ENCODE measurements around the gene EYS. TPM values are rescaled to one million over a fixed set of nuclear protein-coding genes. Genes with fewer than 3 reads are reported as not detected.
"Not testable (repeated sequence)": the region's sequence is repeated elsewhere in the genome, so short reads cannot be mapped to it uniquely, and the experiment has no call there.

Gene EYS
- total RNA-seq, 1 experiment from 2014 or later: not detected

GRCh38 chr6:64010666-64011065, 1696.4 kb downstream of the EYS start:
- DNase-seq: no peak
- no peaks in the 10 kb centered on the region for H3K36me3 ChIP-seq
- no peaks in the 10 kb centered on the region for H3K9me3 ChIP-seq (replicated peaks)
- no peak overlapping the region for H3K27ac ChIP-seq
- no peaks in the 10 kb centered on the region for H3K27me3 ChIP-seq
- H3K4me1 ChIP-seq: no peaks in the 10 kb centered on the region
- H3K4me3 ChIP-seq: no peak overlapping the region

GRCh38 chr6:64010010-64010409, 1697.0 kb downstream of the EYS start:
- no peak overlapping the region for H3K4me3 ChIP-seq
- H3K27ac ChIP-seq: no peak overlapping the region
- H3K9me3 ChIP-seq (replicated peaks): no peaks in the 10 kb centered on the region
- no peaks in the 10 kb centered on the region for H3K27me3 ChIP-seq
- no peak for DNase-seq
- H3K4me1 ChIP-seq: no peaks in the 10 kb centered on the region
- no peaks in the 10 kb centered on the region for H3K36me3 ChIP-seq

DNA sequence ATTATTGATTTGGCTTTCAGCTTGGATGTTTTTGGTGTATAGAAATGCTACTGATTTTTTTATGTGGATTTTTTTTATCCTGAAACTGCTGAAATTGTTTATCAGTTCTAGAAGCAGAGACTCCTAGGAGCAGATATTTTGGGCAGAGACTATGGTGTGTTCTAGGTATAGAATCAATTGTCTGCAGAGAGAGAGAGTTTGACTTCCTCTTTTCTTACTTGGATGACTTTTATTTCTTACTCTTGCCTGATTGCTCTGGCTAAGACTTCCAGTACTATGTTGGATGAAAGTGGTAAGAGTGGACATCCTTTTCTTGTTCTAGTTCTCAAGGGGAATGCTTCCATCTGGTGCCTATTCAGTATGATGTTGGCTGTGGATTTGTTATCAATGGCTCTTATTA, 1700.8 kb downstream of the EYS start:
- Histone ChIP-seq H3K9me3 (replicated peaks) (no peaks in the 10 kb centered on the region), H3K27ac (no peak overlapping the region)

GRCh38 chr6:64000818-64001491, 1706.1 kb downstream of the EYS start:
- H3K9me3 ChIP-seq (replicated peaks): no peaks in the 10 kb centered on the region
- H3K4me1 ChIP-seq: no peaks in the 10 kb centered on the region
- H3K27ac ChIP-seq: no peak overlapping the region
- no peaks in the 10 kb centered on the region for H3K36me3 ChIP-seq
- no peak overlapping the region for H3K4me3 ChIP-seq
- no peaks in the 10 kb centered on the region for H3K27me3 ChIP-seq
- DNase-seq: no peak

More for the DNA sequence above, 1700.8 kb downstream of the EYS start:
- no peaks in the 10 kb centered on the region for H3K36me3 ChIP-seq
- no peaks in the 10 kb centered on the region for H3K4me1 ChIP-seq
- no peak for DNase-seq
- H3K27me3 ChIP-seq: no peaks in the 10 kb centered on the region
- H3K4me3 ChIP-seq: no peak overlapping the region

DNA sequence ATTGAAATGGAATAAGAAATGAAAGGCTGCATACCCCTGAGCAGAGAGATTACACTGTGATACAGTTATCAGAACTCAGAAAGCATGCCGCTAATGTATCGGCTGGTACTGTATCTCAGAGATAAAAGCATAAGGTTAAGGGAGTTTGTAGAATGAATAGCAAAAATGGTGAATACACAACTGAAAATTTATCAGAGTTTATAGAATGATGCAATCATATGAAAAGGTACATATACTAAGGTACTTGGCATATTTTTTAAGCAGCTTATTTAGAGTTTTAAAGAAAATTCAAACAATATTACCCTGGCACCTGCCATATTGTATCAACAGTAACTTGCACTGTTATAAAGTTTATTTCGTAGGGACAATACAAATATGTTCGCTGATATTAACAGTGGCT, 1707.4 kb downstream of the EYS start:
- H3K4me1 ChIP-seq: no peaks in the 10 kb centered on the region
- no peak for DNase-seq
- H3K36me3 ChIP-seq: no peaks in the 10 kb centered on the region
- H3K27me3 ChIP-seq: peaks cover 3% of the 10 kb centered on the region; the same call in 1 of the 2 replicates
- H3K9me3 ChIP-seq (replicated peaks): no peaks in the 10 kb centered on the region
- H3K4me3 ChIP-seq: no peak overlapping the region
- H3K27ac ChIP-seq: no peak overlapping the region

DNA sequence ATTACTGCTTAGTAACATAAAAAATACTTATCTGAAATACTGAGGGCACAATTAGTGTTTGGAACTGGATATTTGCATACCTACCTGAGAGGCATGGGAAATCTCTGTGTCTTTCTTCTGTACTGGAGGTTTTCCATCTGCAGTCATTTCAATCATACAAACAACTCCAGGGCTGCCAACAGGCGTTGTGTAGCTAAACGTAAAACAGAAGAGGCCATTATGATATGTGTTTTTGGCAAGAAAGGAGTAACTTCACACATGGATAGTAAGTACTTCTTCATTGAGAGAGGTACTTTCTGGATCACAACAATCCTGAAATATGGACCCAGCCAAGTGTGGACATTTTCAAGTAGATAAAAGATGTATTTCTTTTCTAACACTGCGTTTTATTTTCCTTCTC, 1708.0 kb downstream of the EYS start:
- H3K27ac ChIP-seq: no peak overlapping the region
- peaks cover 3% of the 10 kb centered on the region; the same call in 1 of the 2 replicates for H3K27me3 ChIP-seq
- DNase-seq: no peak
- no peak overlapping the region for H3K4me3 ChIP-seq
- H3K9me3 ChIP-seq (replicated peaks): no peaks in the 10 kb centered on the region
- H3K4me1 ChIP-seq: no peaks in the 10 kb centered on the region
- no peaks in the 10 kb centered on the region for H3K36me3 ChIP-seq

- H3K36me3 ChIP-seq: no peaks in the 10 kb centered on the region
- H3K4me1 ChIP-seq: no peaks in the 10 kb centered on the region
- H3K27ac ChIP-seq: peak overlapping the region; percentile 13; the same call in 1 of the 2 replicates
- no peaks in the 10 kb centered on the region for H3K9me3 ChIP-seq (replicated peaks)
- no peak for DNase-seq
- H3K4me3 ChIP-seq: no peak overlapping the region
- H3K27me3 ChIP-seq: peaks cover 3% of the 10 kb centered on the region; the same call in 1 of the 2 replicates
Observed at GRCh38 chr6:63997734-63998133, 1709.3 kb downstream of the EYS start.

DNA sequence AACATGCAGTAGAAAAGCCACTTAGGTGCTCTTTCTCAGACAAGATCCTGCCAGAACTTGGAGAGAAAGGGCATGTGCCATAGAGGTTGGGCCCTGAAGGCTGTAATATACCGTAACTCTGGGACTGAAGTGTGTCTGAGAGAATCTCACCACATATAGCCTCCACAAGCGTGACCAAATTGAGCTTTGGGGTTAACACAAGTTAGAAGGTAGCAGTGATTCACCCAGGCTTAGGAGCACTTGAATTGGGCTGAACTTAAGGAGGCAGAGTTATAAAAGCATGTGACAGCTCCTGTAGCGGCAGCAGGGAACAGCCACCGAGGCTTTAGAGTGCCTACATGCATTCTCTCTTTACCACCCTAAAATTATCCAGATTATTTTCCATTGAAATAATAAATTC, 1709.8 kb downstream of the EYS start:
- Histone ChIP-seq H3K36me3 (no peaks in the 10 kb centered on the region), H3K27me3 (peaks cover 3% of the 10 kb centered on the region; the same call in 1 of the 2 replicates), H3K27ac (peak overlapping the region; percentile 38), H3K9me3 (replicated peaks) (no peaks in the 10 kb centered on the region), H3K4me3 (0 out of 2 replicates have a peak overlapping the region, but pooled peaks have one; percentile 9), H3K4me1 (no peaks in the 10 kb centered on the region)
- peak; percentile 49 to 69 for DNase-seq

DNA sequence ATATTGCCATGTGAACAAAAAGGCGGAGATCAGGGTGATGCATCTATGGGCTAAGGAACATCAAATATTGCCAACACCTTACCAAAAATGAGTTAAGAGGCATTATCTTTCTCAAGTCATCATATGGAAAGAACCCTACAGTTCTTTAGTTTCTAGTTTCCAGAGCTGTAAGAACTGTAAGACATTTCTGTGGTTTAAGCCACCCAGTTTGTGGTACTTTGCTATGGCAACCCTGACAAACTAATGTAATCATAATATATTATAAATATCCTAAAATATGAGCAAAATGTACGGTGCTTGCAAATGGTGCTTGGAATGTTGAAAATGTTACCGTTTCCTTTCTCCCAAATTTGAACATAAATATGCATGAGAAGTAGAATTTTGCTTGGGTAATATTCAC, 1721.8 kb downstream of the EYS start:
- H3K4me3 ChIP-seq: no peak overlapping the region
- DNase-seq: no peak
- no peaks in the 10 kb centered on the region for H3K4me1 ChIP-seq
- H3K27ac ChIP-seq: no peak overlapping the region
- no peaks in the 10 kb centered on the region for H3K27me3 ChIP-seq
- H3K9me3 ChIP-seq (replicated peaks): no peaks in the 10 kb centered on the region
- no peaks in the 10 kb centered on the region for H3K36me3 ChIP-seq

DNA sequence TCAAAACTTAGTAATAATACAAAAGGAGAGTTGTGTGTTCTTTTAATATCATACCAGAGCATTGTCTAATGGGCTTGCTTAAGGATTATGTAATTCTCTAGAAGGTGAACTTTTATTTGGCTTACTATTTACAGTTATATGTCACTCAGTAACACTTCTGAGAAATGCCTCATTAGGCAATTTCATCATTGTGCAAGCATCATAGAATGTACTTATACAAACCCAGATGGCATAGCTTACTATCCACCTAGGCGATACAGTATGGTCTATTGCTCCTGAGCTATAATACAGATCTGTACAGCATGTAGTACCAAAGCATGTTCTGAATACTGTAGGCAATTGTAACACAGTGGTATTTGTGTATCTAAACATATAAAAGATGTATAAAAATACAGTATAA, 1731.3 kb downstream of the EYS start:
- Histone ChIP-seq H3K4me3 (no peak overlapping the region), H3K36me3 (no peaks in the 10 kb centered on the region), H3K4me1 (no peaks in the 10 kb centered on the region), H3K27me3 (peaks cover 3% of the 10 kb centered on the region; the same call in 1 of the 2 replicates), H3K9me3 (replicated peaks) (no peaks in the 10 kb centered on the region), H3K27ac (no peak overlapping the region)
- no peak for DNase-seq

GRCh38 chr6:63968650-63969049, 1738.4 kb downstream of the EYS start:
- DNase-seq: no peak
- Histone ChIP-seq H3K4me1 (no peaks in the 10 kb centered on the region), H3K9me3 (replicated peaks) (no peaks in the 10 kb centered on the region), H3K36me3 (no peaks in the 10 kb centered on the region), H3K27ac (no peak overlapping the region), H3K4me3 (no peak overlapping the region), H3K27me3 (no peaks in the 10 kb centered on the region)

DNA sequence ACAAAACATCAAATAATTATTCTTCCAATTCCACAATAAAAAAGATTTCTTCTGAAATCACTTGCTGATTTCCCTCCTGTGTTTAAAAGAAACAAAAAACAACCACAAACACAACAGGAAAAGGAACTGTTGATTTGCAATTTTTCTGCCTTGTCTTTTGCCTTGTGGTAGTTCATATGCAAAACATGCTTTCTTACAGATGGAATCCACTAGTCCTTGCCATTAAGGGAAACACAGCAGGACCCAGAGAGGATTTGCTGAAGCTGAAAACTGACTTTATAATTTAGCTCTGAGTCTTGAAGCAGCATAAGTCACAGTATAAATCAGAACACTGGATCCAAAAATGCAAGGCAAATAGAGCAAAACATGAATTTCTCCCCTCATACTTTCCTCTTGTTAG, 1742.7 kb downstream of the EYS start:
- Histone ChIP-seq H3K27me3 (no peaks in the 10 kb centered on the region), H3K27ac (no peak overlapping the region), H3K4me1 (no peaks in the 10 kb centered on the region), H3K4me3 (no peak overlapping the region), H3K9me3 (replicated peaks) (no peaks in the 10 kb centered on the region), H3K36me3 (no peaks in the 10 kb centered on the region)
- no peak for DNase-seq

GRCh38 chr6:63963769-63964315, 1743.2 kb downstream of the EYS start:
- H3K9me3 ChIP-seq (replicated peaks): no peaks in the 10 kb centered on the region
- DNase-seq: no peak
- no peak overlapping the region for H3K4me3 ChIP-seq
- no peaks in the 10 kb centered on the region for H3K36me3 ChIP-seq
- H3K4me1 ChIP-seq: no peaks in the 10 kb centered on the region
- no peak overlapping the region for H3K27ac ChIP-seq
- no peaks in the 10 kb centered on the region for H3K27me3 ChIP-seq

DNA sequence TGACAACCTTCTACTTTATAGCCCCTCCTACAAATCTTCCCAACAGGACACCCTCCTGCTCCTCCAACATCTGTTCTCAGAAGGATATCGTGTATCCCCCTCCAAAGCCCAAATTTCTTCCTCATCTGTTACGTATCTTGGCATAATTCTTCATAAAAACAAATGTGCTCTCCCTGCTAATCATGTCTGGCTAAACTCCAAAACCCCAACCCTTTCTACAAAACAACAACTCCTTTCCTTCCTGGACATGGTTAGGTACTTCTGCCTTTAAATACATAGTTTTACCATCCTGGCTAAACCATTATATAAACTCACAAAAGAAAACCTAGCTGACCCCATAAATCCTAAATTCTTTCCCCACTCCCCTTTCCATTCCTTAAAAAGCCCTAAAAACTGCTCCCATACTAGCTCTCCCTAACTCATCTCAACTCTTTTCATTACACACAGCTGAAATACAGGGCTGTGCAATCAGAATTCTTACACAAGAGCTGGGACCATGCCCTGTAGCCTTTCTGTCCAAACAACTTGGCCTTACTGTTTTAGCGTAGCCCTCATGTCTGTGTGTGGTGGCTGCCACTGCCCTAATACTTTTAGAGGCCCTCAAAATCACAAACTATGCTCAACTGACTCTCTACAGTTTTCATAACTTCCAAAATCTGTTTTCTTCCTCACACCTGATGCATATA, 1753.5 kb downstream of the EYS start:
- not testable (repeated sequence) for H3K9me3 ChIP-seq (replicated peaks); H3K27me3 ChIP-seq; H3K4me3 ChIP-seq; H3K27ac ChIP-seq; DNase-seq; H3K36me3 ChIP-seq; H3K4me1 ChIP-seq

- no peak for DNase-seq
- Histone ChIP-seq H3K9me3 (replicated peaks) (no peaks in the 10 kb centered on the region), H3K36me3 (no peaks in the 10 kb centered on the region), H3K27ac (no peak overlapping the region), H3K4me3 (no peak overlapping the region), H3K4me1 (no peaks in the 10 kb centered on the region), H3K27me3 (no peaks in the 10 kb centered on the region)
Observed at GRCh38 chr6:63947792-63948529, 1759.1 kb downstream of the EYS start.

All from SJCRH30 (cell line).